HUDEP-2 (cell line): ENCODE measurements around the gene SMARCD1.

Experiments
- DNase-seq, 76 experiments: peaks; one replicate each; lab custom pipeline; 2025; ENCODE audit not compliant: unreplicated experiment in 76 of 76; lab: John Stamatoyannopoulos, UW

The SMARCD1 gene

GRCh38 chr12:50102646-50103309, 17.6 kb downstream of the SMARCD1 start:
- no peak for DNase-seq

GRCh38 chr12:50103351-50103750, 18.2 kb downstream of the SMARCD1 start:
- no peak for DNase-seq

GRCh38 chr12:50103767-50104321, 18.7 kb downstream of the SMARCD1 start, which contains the start of gene GPD1:
Gene GPD1 (plus strand): TSS chr12:50104008. CDS start chr12:50104051, 43 bp downstream.
- peak in 71 of 76 experiments; percentile 6 to 78 (median 55) for DNase-seq

GRCh38 chr12:50104417-50105366, 19.6 kb downstream of the SMARCD1 start:
- DNase-seq: no peak

GRCh38 chr12:50105913-50106450, 20.8 kb downstream of the SMARCD1 start:
- DNase-seq: no peak

DNA sequence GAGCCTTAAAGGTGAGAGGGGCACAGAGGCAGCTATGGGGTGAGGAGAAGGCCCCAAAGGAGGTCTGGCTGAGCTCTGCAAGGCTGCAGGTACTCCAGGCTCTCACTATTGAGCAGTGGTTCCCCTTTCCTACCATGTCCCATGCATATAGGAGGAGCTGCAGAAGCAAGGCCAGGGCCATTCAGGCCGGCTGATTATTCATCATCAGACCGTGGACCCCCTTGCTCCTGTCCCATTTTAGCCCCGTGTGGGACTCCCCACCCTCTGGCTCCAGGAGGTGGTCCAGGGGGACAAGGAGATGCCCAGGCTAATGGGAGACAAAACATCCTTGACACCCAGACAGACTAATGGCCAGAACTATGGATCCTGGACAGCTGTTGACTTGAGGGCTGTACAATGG, 21.8 kb downstream of the SMARCD1 start:
- no peak for DNase-seq

DNA sequence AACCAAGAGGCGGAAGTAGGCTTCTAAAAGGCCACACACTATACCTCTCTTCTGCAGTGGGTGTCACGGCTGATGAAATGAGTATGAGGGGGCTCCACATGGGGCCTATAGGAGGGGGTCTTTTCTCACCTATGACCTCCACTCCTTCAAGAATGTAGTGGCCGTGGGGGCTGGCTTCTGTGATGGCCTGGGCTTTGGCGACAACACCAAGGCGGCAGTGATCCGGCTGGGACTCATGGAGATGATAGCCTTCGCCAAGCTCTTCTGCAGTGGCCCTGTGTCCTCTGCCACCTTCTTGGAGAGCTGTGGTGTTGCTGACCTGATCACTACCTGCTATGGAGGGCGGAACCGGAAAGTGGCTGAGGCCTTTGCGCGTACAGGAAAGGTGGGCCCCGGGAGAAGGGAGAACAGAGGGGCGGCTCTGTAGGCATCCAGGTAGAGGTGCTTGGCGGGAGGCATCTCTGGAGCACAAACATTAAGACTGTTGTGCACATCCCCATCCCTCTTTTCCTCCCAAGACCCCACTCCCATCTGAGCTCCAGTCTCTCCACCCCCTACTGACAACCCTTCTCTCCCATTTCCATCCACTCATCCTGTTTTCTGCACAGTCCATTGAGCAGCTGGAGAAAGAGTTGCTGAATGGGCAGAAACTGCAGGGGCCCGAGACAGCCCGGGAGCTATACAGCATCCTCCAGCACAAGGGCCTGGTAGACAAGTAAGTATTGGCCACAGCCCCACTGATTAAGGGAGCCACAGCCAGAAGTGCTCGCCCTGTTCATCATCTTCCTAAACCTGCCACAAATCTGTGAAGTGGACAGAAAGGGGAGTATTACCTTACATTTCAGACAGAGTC, 22.5 kb downstream of the SMARCD1 start:
- DNase-seq: no peak

DNA sequence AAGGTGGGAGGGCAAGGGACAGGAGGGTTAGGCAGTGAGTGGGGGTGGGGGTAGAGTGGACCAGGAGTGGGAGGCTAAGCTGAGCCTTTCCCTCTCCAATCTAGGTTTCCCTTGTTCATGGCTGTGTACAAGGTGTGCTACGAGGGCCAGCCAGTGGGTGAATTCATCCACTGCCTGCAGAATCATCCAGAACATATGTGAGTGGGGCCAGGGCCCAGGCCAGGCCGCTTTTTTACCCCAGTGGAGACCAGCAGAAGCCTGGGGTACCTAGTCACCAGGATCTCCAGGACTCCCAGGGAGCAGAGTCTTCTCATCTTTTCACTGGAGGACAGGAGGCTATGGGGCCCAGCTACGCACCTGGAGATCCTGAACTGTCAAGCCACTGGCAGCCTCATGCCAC, 24.2 kb downstream of the SMARCD1 start:
- DNase-seq: no peak

DNA sequence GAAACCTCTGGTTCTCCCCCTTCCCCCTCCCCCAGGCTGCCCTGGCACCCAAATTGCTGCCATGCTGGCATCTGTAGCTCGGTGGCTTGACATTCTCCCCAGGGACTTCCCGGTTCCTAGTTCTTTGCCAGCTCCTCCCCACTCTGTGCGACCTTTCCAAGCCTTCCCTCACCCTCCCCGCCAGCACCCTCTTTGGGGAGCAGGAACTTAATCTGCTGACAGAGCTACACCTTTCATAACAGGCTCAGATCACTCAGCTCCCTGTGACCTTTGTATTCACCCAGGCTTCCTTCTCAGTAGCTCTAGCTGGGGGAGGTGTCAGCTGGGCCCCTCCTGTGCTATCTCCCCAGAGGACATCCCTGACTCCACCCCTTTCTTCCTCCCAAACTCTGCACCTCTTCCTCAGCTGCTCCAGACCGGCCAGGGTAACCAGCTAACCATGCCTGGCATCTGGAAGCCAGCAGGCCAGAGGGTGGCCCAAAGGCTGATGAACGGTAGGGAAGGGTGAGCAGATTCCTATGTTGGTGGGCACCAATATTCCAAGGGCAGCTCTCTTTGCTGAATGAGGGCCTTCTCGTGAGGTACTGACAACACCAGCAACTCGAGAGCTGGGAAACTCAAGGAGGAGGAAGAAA, 25.1 kb downstream of the SMARCD1 start:
- peak in 47 of 76 experiments; percentile 3 to 61 (median 28) for DNase-seq

- peak in 2 of 76 experiments; percentile 7 to 33 for DNase-seq
These were observed 25.7 kb downstream of the SMARCD1 start for GRCh38 chr12:50110762-50111351.

DNA sequence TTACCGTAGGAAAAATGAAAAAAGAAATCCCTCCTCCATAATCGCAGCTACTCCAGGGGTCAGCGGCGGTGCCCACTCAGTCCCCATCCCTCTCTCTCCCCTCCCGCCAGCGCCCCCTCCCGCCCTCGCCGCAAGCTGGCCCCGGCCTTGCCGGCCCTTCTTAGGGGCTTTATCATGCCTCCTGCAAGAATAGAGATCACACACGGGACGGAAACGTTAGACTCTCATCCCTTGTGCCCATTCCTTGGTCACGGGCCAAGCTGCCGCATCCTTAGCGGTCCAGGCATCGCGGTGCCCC, 26.2 kb downstream of the SMARCD1 start:
- DNase-seq: no peak

- peak; percentile 44 to 100 (median 97) for DNase-seq
These were observed 26.7 kb downstream of the SMARCD1 start, which contains the start of gene COX14 for GRCh38 chr12:50111693-50112455. Gene COX14 (plus strand): TSS chr12:50112236. CDS start chr12:50120044, 7,808 bp downstream.

- DNase-seq: peak in 34 of 76 experiments; percentile 3 to 65 (median 36)
These were observed 27.5 kb downstream of the SMARCD1 start for GRCh38 chr12:50112456-50113218.

GRCh38 chr12:50117057-50117622, 32.0 kb downstream of the SMARCD1 start:
- no peak for DNase-seq

DNA sequence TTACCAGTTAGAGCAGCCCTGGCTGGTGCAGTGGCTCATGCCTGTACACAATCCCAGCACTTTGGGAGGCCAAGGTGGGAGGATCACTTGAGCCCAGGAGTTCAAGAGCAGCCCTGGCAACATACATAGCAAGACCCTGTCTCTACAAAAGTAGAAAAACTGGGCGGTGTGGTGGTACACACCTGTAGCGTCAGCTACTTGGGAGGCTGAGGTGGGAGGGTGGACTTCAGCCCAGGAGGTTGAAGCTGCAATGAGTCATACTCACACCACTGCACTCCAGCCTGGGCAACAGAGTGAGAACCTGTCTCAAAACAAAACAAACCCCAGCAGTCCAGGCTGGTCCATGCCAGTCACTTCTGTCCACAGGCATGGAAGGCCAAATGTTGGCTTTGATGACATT, 34.2 kb downstream of the SMARCD1 start:
- DNase-seq: no peak

- no peak for DNase-seq
These were observed 35.4 kb downstream of the SMARCD1 start for GRCh38 chr12:50120521-50120920.

DNA sequence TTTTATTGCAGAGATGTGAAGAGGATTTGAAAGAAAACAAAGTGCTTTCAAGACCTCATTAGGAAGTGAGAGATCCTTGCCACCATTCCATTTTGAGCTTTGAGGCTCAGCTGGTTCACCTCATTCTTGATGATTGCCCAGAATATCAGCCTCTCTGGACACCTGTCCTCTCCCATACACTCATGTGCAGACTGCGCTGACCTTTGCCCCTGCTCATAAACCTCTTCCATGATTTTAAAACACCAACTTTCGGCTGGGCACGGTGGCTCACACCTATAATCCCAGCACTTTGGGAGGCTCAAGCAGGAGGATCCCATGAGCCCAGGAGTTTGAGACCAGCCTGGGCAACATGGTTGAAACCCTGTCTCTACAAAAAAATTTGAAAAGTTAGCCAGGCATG, 35.8 kb downstream of the SMARCD1 start:
- DNase-seq: no peak

DNA sequence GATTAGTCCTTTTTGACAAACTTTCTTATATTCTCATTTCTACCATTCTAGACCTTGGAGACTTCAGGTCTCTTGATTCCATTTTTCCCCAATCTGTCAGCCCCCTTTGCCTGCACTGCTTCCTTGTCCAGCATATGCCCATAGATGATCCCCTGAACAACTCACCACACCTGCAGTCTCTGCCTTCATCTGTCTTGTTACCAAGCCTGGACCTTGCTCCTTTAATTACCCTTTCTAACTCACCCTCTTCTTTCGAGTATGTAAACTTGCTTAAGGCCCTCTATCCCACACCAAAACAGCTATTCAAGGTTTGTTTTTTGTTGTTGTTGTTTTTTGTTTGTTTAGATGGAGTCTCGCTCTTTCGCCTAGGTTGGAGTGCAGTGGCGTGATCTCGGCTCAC, 36.5 kb downstream of the SMARCD1 start:
- DNase-seq: no peak
